ENCODE data around the gene TSPAN18. TPM values are rescaled to one million over a fixed set of nuclear protein-coding genes. Genes with fewer than 3 reads are reported as not detected.

Gene TSPAN18
- total and polyA plus RNA-seq, 10 of the 15 experiments (the other 5 are each of a cell fraction or from before 2014, with no cell fraction given): 0.02 to 0.77 (median 0.13) TPM; not detected in 1

DNA sequence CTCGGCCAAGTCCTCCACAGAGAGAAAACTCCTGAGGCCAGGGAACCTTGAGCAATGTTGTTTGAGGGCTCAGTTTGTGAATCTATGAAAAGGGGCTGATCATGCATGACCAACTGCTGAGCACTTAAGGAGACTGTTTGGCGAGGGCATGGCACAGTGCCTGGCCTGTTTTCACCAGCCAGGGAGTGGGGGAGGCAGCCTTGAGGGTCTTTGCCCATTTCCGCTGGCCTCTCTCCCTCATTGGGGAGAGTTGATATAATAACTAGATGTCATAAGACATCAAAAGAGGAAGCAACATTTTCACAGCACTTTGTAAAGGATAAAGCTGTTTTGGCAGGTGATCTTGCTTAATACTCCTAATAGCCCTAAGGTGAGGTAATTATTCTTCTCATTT lies 113.3 kb downstream of the TSPAN18 start (continued):
- TF ChIP-seq SMC3 (IDR thresholded peaks at IDR 0.05; ENCODE audit: borderline replicate concordance, low read length) (no peak), EED (IDR thresholded peaks at IDR 0.05; ENCODE audit: low read depth) (no peak), ZNF217 (IDR thresholded peaks at IDR 0.05) (no peak)

DNA sequence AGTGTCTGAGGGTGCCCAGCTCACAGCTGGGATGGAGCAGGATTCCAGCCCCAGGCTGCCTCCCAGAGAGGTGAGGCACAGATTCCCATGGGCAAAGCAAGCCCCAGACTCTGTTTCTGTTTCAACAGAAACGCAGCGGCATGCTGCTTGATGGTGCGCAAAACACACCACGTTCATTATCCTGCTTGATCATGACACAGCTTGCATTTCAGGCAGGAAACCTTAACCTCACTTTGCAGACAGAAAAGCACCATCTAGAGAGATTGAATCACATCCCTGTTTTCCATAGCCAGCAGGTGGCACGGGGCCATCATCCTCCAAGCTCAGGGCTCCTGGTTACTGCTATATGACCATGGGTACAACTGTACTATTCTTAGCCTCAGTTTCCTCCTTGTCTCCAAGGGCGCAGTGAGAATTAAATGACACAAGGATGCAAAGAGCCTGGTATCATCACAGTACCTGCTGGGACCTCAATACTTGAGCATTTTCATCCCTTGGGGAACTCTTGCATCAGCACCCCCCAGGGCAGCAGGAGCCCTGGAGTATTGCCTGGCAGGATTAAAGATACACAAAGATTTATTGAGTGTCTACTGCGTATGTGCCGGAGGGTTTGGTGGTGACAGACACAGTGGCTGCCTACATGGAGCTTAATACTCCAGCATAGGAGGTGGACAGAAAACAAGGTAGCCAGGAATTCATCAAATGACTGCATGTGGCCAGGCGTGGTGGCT lies 113.9 kb downstream of the TSPAN18 start:
- RAD21 ChIA-PET (ENCODE audit: unreplicated experiment): no interaction called here
- Histone ChIP-seq H3K4me2 (ENCODE audit: control insufficient read depth, insufficient read depth) (no peak overlapping the region), H4K20me1 (ENCODE audit: control insufficient read depth, insufficient read depth) (no peaks in the 10 kb centered on the region), H3K9me3 (replicated peaks; ENCODE audit: control insufficient read depth, insufficient read depth, low read length) (no peaks in the 10 kb centered on the region; the same call in 2 of the 3 replicates), H3K79me2 (ENCODE audit: control insufficient read depth, insufficient read depth, low read length) (no peaks in the 10 kb centered on the region), H3K27ac (ENCODE audit: control insufficient read depth, insufficient read depth) (no peak overlapping the region), H3K27me3 (replicated peaks in 1 of 2; ENCODE audit: control insufficient read depth in 2 of 2, insufficient read depth in 2 of 2, low read length in 1 of 2) (no peaks in the 10 kb centered on the region; a peak in 1 of 4 replicates), H3K9ac (ENCODE audit: control insufficient read depth, insufficient read depth, low read length) (no peak overlapping the region), H2AFZ (ENCODE audit: control insufficient read depth, low read depth, low read length) (no peak overlapping the region), H3K36me3 (ENCODE audit: control insufficient read depth in 2 of 2, insufficient read depth in 2 of 2, low read length in 1 of 2) (no peaks in the 10 kb centered on the region), H3K4me3 (no peak overlapping the region), H3K4me1 (ENCODE audit: control insufficient read depth, insufficient read depth, low read length) (no peaks in the 10 kb centered on the region)
- no peak for DNase-seq (ENCODE audit: low read depth, low spot score)
- 30% methylated on average over 9 of the region's 9 CpGs for WGBS (ENCODE audit: insufficient coverage, insufficient replicate concordance, low lambda C conversion rate, missing lambda C conversion rate)
- SMC1A ChIA-PET (ENCODE audit: uncharacterized antibody, unreplicated experiment): no interaction called here
- POLR2A ChIA-PET: interaction anchor here (0.6 kb wide), 1 partner anchor 17 kb away, joined by 3 read pairs; no protein-coding TSS in a partner anchor
- no peak for ATAC-seq
- intact Hi-C loops (cut with micrococcal nuclease; ENCODE audit: unreplicated experiment): no loop called here
- no TSS peak for BruUV-seq (replicated peaks)
- in situ Hi-C loops (cut with MboI): no loop called here
- no peak for TF ChIP-seq FOS (IDR thresholded peaks at IDR 0.05; ENCODE audit: borderline replicate concordance, extremely low read depth, insufficient read length)
- TF ChIP-seq, protein P1, sequence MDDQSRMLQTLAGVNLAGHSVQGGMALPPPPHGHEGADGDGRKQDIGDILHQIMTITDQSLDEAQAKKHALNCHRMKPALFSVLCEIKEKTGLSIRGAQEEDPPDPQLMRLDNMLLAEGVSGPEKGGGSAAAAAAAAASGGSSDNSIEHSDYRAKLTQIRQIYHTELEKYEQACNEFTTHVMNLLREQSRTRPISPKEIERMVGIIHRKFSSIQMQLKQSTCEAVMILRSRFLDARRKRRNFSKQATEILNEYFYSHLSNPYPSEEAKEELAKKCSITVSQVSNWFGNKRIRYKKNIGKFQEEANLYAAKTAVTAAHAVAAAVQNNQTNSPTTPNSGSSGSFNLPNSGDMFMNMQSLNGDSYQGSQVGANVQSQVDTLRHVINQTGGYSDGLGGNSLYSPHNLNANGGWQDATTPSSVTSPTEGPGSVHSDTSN (IDR thresholded peaks at IDR 0.05; ENCODE audit: insufficient replicate concordance, low read depth, low read length): no peak
- no peak for TF ChIP-seq KDM1A (IDR thresholded peaks at IDR 0.05; ENCODE audit: borderline replicate concordance)
- TF ChIP-seq, protein P2, sequence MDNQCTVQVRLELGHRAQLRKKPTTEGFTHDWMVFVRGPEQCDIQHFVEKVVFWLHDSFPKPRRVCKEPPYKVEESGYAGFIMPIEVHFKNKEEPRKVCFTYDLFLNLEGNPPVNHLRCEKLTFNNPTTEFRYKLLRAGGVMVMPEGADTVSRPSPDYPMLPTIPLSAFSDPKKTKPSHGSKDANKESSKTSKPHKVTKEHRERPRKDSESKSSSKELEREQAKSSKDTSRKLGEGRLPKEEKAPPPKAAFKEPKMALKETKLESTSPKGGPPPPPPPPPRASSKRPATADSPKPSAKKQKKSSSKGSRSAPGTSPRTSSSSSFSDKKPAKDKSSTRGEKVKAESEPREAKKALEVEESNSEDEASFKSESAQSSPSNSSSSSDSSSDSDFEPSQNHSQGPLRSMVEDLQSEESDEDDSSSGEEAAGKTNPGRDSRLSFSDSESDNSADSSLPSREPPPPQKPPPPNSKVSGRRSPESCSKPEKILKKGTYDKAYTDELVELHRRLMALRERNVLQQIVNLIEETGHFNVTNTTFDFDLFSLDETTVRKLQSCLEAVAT (IDR thresholded peaks at IDR 0.05): no peak
- TF ChIP-seq SMC3 (IDR thresholded peaks at IDR 0.05; ENCODE audit: borderline replicate concordance, low read length): no peak
- TF ChIP-seq, protein P3, sequence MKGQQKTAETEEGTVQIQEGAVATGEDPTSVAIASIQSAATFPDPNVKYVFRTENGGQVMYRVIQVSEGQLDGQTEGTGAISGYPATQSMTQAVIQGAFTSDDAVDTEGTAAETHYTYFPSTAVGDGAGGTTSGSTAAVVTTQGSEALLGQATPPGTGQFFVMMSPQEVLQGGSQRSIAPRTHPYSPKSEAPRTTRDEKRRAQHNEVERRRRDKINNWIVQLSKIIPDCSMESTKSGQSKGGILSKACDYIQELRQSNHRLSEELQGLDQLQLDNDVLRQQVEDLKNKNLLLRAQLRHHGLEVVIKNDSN (IDR thresholded peaks at IDR 0.05; ENCODE audit: borderline replicate concordance, extremely low read length, insufficient read depth, low read depth, low read length): no peak
- TF ChIP-seq NFYB (IDR thresholded peaks at IDR 0.05; ENCODE audit: insufficient read depth, low read depth, low read length): no peak
- FAIRE-seq: no peak
- CTCF ChIA-PET: no interaction called here
